DOHH2 (cell line): Measurements from ENCODE around the gene APLF.

Experiments used
- EZH2phosphoT487 ChIP-seq: fragments of 200-600 bp; sonication (generic); IDR thresholded peaks from 2 replicates; pipeline ENCODE4 v1.6.1; 2017; ENCODE audit warnings: borderline replicate concordance, mild to moderate bottlenecking, antibody characterized with exemption, low read length, moderate library complexity, mixed read lengths
- TF ChIP-seq, protein P1 (sequence below): fragments of 200-600 bp; sonication (generic); IDR thresholded peaks from one replicate; pipeline ENCODE4 v1.5.1; 2014; ENCODE audit warnings: antibody characterized with exemption, mild to moderate bottlenecking, low read depth, low read length; ENCODE audit not compliant: poor library complexity, severe bottlenecking

DNA sequence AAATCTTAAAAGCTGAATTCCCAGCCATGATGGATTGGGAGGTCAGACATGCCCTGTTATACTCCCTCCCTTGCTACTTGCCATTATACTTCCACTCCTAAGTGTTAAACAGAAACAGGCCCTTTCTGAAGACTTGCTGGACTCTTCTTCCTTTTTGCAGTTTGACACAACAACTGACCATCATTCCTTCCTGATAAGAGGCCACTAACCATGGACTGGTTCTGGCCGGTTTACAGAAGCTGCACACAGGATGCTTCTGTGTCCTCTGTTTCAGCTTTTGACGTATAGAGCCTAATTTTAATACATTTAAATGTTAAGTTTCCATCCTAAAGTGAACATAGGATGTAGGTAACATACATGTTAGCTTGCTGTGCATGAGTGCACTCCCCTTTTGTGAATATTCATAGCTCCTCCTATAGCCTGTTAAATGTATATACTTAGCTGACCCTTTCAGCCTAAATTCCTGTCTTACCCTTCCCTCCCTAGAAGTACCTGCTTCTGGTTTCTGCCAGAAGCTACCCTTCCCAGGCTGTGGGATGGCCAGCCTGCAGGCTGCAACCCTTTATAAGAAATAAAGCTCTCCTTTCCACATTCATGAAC lies 13.5 kb upstream of the APLF start:
- TF ChIP-seq, protein P1, sequence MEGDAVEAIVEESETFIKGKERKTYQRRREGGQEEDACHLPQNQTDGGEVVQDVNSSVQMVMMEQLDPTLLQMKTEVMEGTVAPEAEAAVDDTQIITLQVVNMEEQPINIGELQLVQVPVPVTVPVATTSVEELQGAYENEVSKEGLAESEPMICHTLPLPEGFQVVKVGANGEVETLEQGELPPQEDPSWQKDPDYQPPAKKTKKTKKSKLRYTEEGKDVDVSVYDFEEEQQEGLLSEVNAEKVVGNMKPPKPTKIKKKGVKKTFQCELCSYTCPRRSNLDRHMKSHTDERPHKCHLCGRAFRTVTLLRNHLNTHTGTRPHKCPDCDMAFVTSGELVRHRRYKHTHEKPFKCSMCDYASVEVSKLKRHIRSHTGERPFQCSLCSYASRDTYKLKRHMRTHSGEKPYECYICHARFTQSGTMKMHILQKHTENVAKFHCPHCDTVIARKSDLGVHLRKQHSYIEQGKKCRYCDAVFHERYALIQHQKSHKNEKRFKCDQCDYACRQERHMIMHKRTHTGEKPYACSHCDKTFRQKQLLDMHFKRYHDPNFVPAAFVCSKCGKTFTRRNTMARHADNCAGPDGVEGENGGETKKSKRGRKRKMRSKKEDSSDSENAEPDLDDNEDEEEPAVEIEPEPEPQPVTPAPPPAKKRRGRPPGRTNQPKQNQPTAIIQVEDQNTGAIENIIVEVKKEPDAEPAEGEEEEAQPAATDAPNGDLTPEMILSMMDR: no peak
- no peak for TF ChIP-seq EZH2phosphoT487
